Measurements from ENCODE around the gene TMEM208. TPM values are rescaled to one million over a fixed set of nuclear protein-coding genes. Genes with fewer than 3 reads are reported as not detected.

TMEM208 gene
- polyA plus RNA-seq, 3 donors from 2014 or later, result 104 to 154 (median 107) TPM

- Mint-ChIP-seq H3K9me3 (no peaks in the 10 kb centered on the region), H3K27ac (peak overlapping the region in 2 of 6 donors; percentile 67 to 74)
- DNase-seq, result no peak
Observed at GRCh38 chr16:67228905-67229304, 2.0 kb downstream of the TMEM208 start.

GRCh38 chr16:67229906-67230808 lies 3.2 kb downstream of the TMEM208 start:
- peaks cover 0 to 8% (median 6%) of the 10 kb centered on the region in 3 donors for H3K27me3 Mint-ChIP-seq (ENCODE audit: low read depth in 3 of 3)
- peaks cover 28 to 30% of the 10 kb centered on the region in 2 donors for H3K4me1 Mint-ChIP-seq
- H3K27ac Mint-ChIP-seq, result peak overlapping the region in 2 of 6 donors; percentile 5 to 19
- no peak for DNase-seq
- H3K9me3 Mint-ChIP-seq, result no peaks in the 10 kb centered on the region
- H3K4me3 Mint-ChIP-seq, result peak overlapping the region in 2 of 5 donors; percentile 28 to 96
- H3K36me3 Mint-ChIP-seq, result peaks cover 4 to 11% (median 8%) of the 10 kb centered on the region in 3 donors

More at GRCh38 chr16:67228905-67229304, 2.0 kb downstream of the TMEM208 start:
- Mint-ChIP-seq H3K36me3 (peaks cover 4 to 11% (median 5%) of the 10 kb centered on the region in 3 donors), H3K4me1 (peaks cover 28 to 30% of the 10 kb centered on the region in 2 donors), H3K4me3 (peak overlapping the region; percentile 9 to 98 (median 96)), H3K27me3 (ENCODE audit: low read depth in 3 of 3) (peaks cover 0 to 8% (median 6%) of the 10 kb centered on the region in 3 donors)

GRCh38 chr16:67230809-67231660 lies 4.1 kb downstream of the TMEM208 start:
- Mint-ChIP-seq H3K27ac (peak overlapping the region in 2 of 6 donors; percentile 7 to 19), H3K27me3 (ENCODE audit: low read depth in 3 of 3) (peaks cover 0 to 6% (median 5%) of the 10 kb centered on the region in 3 donors), H3K4me3 (no peak overlapping the region), H3K4me1 (peaks cover 23 to 24% of the 10 kb centered on the region in 2 donors), H3K36me3 (peaks cover 5 to 12% (median 9%) of the 10 kb centered on the region in 3 donors), H3K9me3 (no peaks in the 10 kb centered on the region)
- no peak for DNase-seq

GRCh38 chr16:67233596-67233995 lies 6.7 kb downstream of the TMEM208 start:
- Mint-ChIP-seq H3K36me3 (peaks cover 5 to 25% (median 13%) of the 10 kb centered on the region in 3 donors), H3K27ac (no peak overlapping the region), H3K27me3 (ENCODE audit: low read depth in 3 of 3) (peaks cover 2 to 5% (median 2%) of the 10 kb centered on the region in 3 donors)

GRCh38 chr16:67234180-67234597 lies 7.3 kb downstream of the TMEM208 start:
- Mint-ChIP-seq H3K27me3 (ENCODE audit: low read depth in 3 of 3) (peaks cover 2 to 5% (median 2%) of the 10 kb centered on the region in 3 donors), H3K4me3 (no peak overlapping the region), H3K9me3 (no peaks in the 10 kb centered on the region), H3K4me1 (no peaks in the 10 kb centered on the region), H3K27ac (no peak overlapping the region), H3K36me3 (peaks cover 5 to 27% (median 13%) of the 10 kb centered on the region in 3 donors)
- no peak for DNase-seq

More at GRCh38 chr16:67233596-67233995, 6.7 kb downstream of the TMEM208 start:
- Mint-ChIP-seq H3K9me3 (no peaks in the 10 kb centered on the region), H3K4me3 (no peak overlapping the region), H3K4me1 (no peaks in the 10 kb centered on the region)
- DNase-seq, result no peak

GRCh38 chr16:67235816-67236562 lies 9.1 kb downstream of the TMEM208 start:
- no peak overlapping the region for H3K4me3 Mint-ChIP-seq
- H3K27ac Mint-ChIP-seq, result peak overlapping the region in 3 of 6 donors; percentile 7 to 63 (median 58)
- peaks cover 5 to 22% (median 9%) of the 10 kb centered on the region in 3 donors for H3K36me3 Mint-ChIP-seq
- no peak for DNase-seq
- peaks cover 4 to 7% of the 10 kb centered on the region in 2 donors for H3K4me1 Mint-ChIP-seq
- H3K27me3 Mint-ChIP-seq (ENCODE audit: low read depth in 3 of 3), result peaks cover 2 to 3% (median 2%) of the 10 kb centered on the region in 3 donors
- no peaks in the 10 kb centered on the region for H3K9me3 Mint-ChIP-seq

GRCh38 chr16:67236563-67237395 lies 9.8 kb downstream of the TMEM208 start:
- peaks cover 5 to 22% (median 9%) of the 10 kb centered on the region in 3 donors for H3K36me3 Mint-ChIP-seq
- H3K27me3 Mint-ChIP-seq (ENCODE audit: low read depth in 3 of 3), result peaks cover 2 to 5% (median 2%) of the 10 kb centered on the region in 3 donors
- no peak overlapping the region for H3K4me3 Mint-ChIP-seq
- H3K4me1 Mint-ChIP-seq, result peaks cover 7 to 9% of the 10 kb centered on the region in 2 donors
- peak; percentile 55 to 62 (median 56) for DNase-seq
- H3K9me3 Mint-ChIP-seq, result no peaks in the 10 kb centered on the region
- H3K27ac Mint-ChIP-seq, result peak overlapping the region in 2 of 6 donors; percentile 62 to 63

- peaks cover 11 to 12% of the 10 kb centered on the region in 2 donors for H3K4me1 Mint-ChIP-seq
- H3K27me3 Mint-ChIP-seq (ENCODE audit: low read depth in 3 of 3), result peaks cover 2 to 5% (median 2%) of the 10 kb centered on the region in 3 donors
- H3K36me3 Mint-ChIP-seq, result peaks cover 5 to 22% (median 9%) of the 10 kb centered on the region in 3 donors
- H3K27ac Mint-ChIP-seq, result peak overlapping the region in 2 of 6 donors; percentile 8 to 62
- no peaks in the 10 kb centered on the region for H3K9me3 Mint-ChIP-seq
- no peak for DNase-seq
- H3K4me3 Mint-ChIP-seq, result no peak overlapping the region
Observed at GRCh38 chr16:67237396-67238277, 10.7 kb downstream of the TMEM208 start.

- Mint-ChIP-seq H3K4me3 (no peak overlapping the region), H3K27me3 (ENCODE audit: low read depth in 3 of 3) (peaks cover 1 to 5% (median 2%) of the 10 kb centered on the region in 3 donors), H3K36me3 (peaks cover 5 to 22% (median 9%) of the 10 kb centered on the region in 3 donors), H3K9me3 (no peaks in the 10 kb centered on the region), H3K4me1 (peaks cover 13 to 14% of the 10 kb centered on the region in 2 donors), H3K27ac (peak overlapping the region in 1 of 6 donors; percentile 34)
- no peak for DNase-seq
Observed at GRCh38 chr16:67238278-67238575, 11.3 kb downstream of the TMEM208 start.

- H3K9me3 Mint-ChIP-seq, result no peaks in the 10 kb centered on the region
- H3K4me3 Mint-ChIP-seq, result no peak overlapping the region
- H3K27ac Mint-ChIP-seq, result peak overlapping the region in 2 of 6 donors; percentile 34 to 39
- H3K4me1 Mint-ChIP-seq, result peaks cover 20 to 21% of the 10 kb centered on the region in 2 donors
- no peak for DNase-seq
- peaks cover 0 to 5% (median 2%) of the 10 kb centered on the region in 3 donors for H3K27me3 Mint-ChIP-seq (ENCODE audit: low read depth in 3 of 3)
- peaks cover 5 to 22% (median 6%) of the 10 kb centered on the region in 3 donors for H3K36me3 Mint-ChIP-seq
Observed at GRCh38 chr16:67238806-67239470, 12.0 kb downstream of the TMEM208 start.

- Mint-ChIP-seq H3K36me3 (peaks cover 5 to 19% (median 6%) of the 10 kb centered on the region in 3 donors), H3K9me3 (no peaks in the 10 kb centered on the region), H3K27ac (peak overlapping the region in 1 of 6 donors; percentile 11), H3K4me1 (peaks cover 35 to 37% of the 10 kb centered on the region in 2 donors), H3K27me3 (ENCODE audit: low read depth in 3 of 3) (peaks cover 2 to 5% (median 4%) of the 10 kb centered on the region in 3 donors), H3K4me3 (no peak overlapping the region)
- DNase-seq, result no peak
Observed at GRCh38 chr16:67240506-67240905, 13.6 kb downstream of the TMEM208 start.
